Neutrophil (primary cell): ENCODE measurements around the gene ATP1A3.

Experiments used
- H3K27ac ChIP-seq: fragments of 200-600 bp; sonication (generic); 2 replicates; pipeline ENCODE4 v1.5.1; 2016; ENCODE audit warnings: mild to moderate bottlenecking, moderate library complexity
- H3K27me3 ChIP-seq: fragments of 200-600 bp; sonication (generic); 2 replicates; pipeline ENCODE4 v1.6.0; 2016; ENCODE audit warnings: mild to moderate bottlenecking
- H3K36me3 ChIP-seq: fragments of 200-600 bp; sonication (generic); 2 replicates; pipeline ENCODE4 v1.5.1; 2017
- H3K4me1 ChIP-seq, 2 experiments: fragments of 200-600 bp in 1 of 2; sonication (generic) in 1 of 2; 1 replicate in 1 of 2; 2 replicates in 1 of 2; pipeline versions ENCODE4 v1.5.1 to v1.6.1; 2013 to 2016; ENCODE audit warnings: low read depth in 1 of 2, low read length in 1 of 2, mild to moderate bottlenecking in 1 of 2, moderate library complexity in 1 of 2; ENCODE audit not compliant: control insufficient read depth in 1 of 2, insufficient read depth in 1 of 2
- H3K4me3 ChIP-seq, 2 experiments: fragments of 200-600 bp in 1 of 2; sonication (generic) in 1 of 2; 1 replicate in 1 of 2; 2 replicates in 1 of 2; pipeline ENCODE4 v1.5.1; 2013 to 2016; ENCODE audit warnings: low read depth in 1 of 2, low read length in 1 of 2, mild to moderate bottlenecking in 1 of 2, moderate library complexity in 1 of 2
- H3K9me3 ChIP-seq: fragments of 200-600 bp; sonication (generic); 2 replicates; pipeline ENCODE4 v1.5.1; 2016
- CTCF ChIP-seq: fragments of 200-600 bp; sonication (generic); IDR thresholded peaks from 2 replicates; pipeline ENCODE4 v1.5.1; 2016; ENCODE audit warnings: antibody characterized with exemption

The ATP1A3 gene

GRCh38 chr19:41921577-41922576, 72.2 kb downstream of the ATP1A3 start:
- Histone ChIP-seq H3K4me1 (no peaks in the 10 kb centered on the region), H3K27me3 (peaks cover 100% of the 10 kb centered on the region), H3K9me3 (no peaks in the 10 kb centered on the region), H3K4me3 (no peak overlapping the region), H3K36me3 (no peaks in the 10 kb centered on the region), H3K27ac (no peak overlapping the region)
- no peak for TF ChIP-seq CTCF

DNA sequence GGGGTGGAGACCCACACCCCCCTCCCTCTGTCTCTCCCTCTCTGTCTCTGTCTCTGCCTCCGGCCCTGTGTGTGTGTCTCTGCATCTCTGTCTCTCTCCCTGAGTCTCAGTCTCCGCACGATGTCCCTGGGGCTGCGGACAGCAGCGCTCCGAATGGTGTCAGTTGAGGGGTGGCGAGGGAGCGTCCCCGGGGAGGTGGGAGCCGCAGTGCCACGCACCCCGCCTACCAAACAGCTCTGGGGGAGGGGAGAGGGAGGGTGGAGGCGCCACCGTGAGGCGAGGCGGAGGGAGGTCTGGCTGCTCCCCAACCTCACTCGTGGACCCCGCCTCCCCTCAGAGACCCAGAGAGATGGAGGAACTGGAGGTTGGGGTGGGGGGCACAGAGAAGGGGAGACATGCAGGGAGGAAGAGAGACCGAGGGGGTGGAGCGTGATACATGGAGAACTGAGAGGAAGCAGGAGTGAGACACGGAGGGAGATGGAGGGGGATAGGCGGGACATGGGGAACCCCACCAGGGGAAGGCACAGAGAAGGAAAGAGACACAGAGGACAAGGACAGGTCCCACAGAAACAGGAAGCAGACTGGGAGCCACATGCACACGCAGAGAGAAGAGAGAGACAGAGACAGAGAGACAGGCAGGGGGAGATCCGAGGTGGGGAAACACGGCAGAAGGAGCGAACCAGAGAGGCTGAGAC, 73.0 kb downstream of the ATP1A3 start:
- no peaks in the 10 kb centered on the region for H3K36me3 ChIP-seq
- no peaks in the 10 kb centered on the region for H3K9me3 ChIP-seq
- H3K27me3 ChIP-seq: peaks cover 100% of the 10 kb centered on the region
- H3K27ac ChIP-seq: no peak overlapping the region
- no peak for TF ChIP-seq CTCF
- no peak overlapping the region for H3K4me3 ChIP-seq
- H3K4me1 ChIP-seq: no peaks in the 10 kb centered on the region

- H3K27ac ChIP-seq: no peak overlapping the region
- H3K4me1 ChIP-seq: no peaks in the 10 kb centered on the region
- TF ChIP-seq CTCF: no peak
- H3K27me3 ChIP-seq: peaks cover 100% of the 10 kb centered on the region
- H3K4me3 ChIP-seq: no peak overlapping the region
- no peaks in the 10 kb centered on the region for H3K9me3 ChIP-seq
- H3K36me3 ChIP-seq: no peaks in the 10 kb centered on the region
Measured at GRCh38 chr19:41919948-41920712, 73.9 kb downstream of the ATP1A3 start.

GRCh38 chr19:41918653-41919244, 75.3 kb downstream of the ATP1A3 start:
- Histone ChIP-seq H3K4me3 (no peak overlapping the region), H3K27me3 (peaks cover 100% of the 10 kb centered on the region), H3K27ac (no peak overlapping the region), H3K4me1 (no peaks in the 10 kb centered on the region), H3K36me3 (no peaks in the 10 kb centered on the region), H3K9me3 (no peaks in the 10 kb centered on the region)
- TF ChIP-seq CTCF: no peak

GRCh38 chr19:41918095-41918494, 75.9 kb downstream of the ATP1A3 start:
- TF ChIP-seq CTCF: no peak
- no peaks in the 10 kb centered on the region for H3K4me1 ChIP-seq
- no peaks in the 10 kb centered on the region for H3K9me3 ChIP-seq
- no peak overlapping the region for H3K4me3 ChIP-seq
- H3K27ac ChIP-seq: no peak overlapping the region
- H3K27me3 ChIP-seq: peaks cover 100% of the 10 kb centered on the region
- no peaks in the 10 kb centered on the region for H3K36me3 ChIP-seq
